Dedifferentiated amniotic fluid mesenchymal stem cell (primary cell): ENCODE data around the gene C11orf42.

Experiments used
- DNase-seq: peaks from one replicate; pipeline ENCODE4 v3.0.0-alpha.2; 2016; ENCODE audit errors: extremely low spot score

Gene C11orf42

DNA sequence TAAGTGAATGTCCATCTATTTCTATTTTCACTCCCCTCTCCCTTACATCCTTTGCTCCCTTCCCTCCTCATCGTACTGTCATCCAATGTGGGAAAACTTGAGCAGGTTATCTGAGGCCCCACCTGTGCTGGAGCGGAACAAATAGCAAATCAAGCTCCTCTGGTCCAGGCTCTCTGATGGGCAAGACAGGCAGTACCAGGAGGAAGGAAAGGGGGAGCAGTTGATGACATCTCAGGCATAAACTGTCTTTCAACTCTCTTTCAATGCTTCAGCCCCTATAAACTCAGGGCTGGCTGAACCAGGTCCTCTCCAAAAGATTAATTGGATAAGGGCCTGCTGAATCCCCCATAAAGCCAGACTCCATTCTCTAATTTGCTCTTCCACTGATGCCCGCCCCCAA is 52.8 kb downstream of the C11orf42 start:
- DNase-seq: no peak

GRCh38 chr11:6258571-6259081 is 53.3 kb downstream of the C11orf42 start:
- no peak for DNase-seq

DNA sequence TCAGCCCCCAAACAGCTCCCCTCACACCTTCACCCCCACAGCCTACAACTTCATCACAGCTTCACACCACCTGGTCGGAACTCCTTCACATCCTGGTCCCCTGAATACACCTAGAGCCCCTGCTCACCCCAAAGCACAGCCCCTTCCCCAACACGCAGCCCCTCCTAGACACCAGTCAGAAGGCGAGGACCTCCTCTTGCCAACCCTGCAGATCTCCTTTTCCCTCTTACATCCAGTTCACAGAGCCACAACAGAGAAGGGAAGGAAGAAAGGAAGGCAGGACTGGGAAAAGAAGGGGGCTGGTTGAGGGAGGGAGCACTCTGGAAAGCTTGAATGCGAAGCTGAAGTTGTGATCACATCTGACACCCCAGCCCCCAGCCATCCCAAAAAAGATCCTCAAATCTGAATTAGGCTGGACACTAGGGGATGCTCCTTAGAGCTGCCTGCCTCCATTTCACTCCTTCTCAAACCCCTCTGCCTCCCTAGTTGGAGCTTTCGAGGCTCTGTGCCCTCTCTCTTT is 54.9 kb downstream of the C11orf42 start:
- DNase-seq: no peak
